ENCODE data around the gene RTN4IP1.

DNA sequence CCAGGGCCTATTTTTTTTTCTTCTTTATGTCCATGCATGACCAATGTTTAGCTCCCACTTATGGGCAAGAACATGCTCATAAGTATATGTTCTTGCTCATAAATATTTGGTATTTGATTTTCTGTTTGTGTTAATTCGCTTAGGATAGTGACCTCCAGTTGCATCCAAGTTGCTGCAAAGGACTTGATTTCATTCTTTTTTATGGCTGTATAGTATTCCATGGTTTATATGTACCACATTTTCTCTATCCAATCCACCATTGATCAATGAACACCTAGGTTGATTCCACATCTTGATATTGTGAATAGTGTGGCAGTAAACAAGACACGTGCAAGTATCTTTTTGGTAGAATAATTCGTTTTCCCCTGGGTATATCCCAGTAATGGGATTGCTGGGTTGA lies 78.1 kb downstream of the RTN4IP1 start:
- TF ChIP-seq CTCF (IDR thresholded peaks at IDR 0.05) (no peak), POLR2A (IDR thresholded peaks at IDR 0.05) (no peak)
